Mesenteric fat pad (tissue), 1 donor: Measurements from ENCODE around the gene OLAH. TPM values are rescaled to one million over a fixed set of nuclear protein-coding genes. Genes with fewer than 3 reads are reported as not detected.

Experiments used
- total RNA-seq: library from RNA; stranded (reverse); fragmentation: NEBNext Ultra II Directional; extraction: Animal tissue kit (Norgen Biotek cat#: 25700); gene quantifications from one replicate; pipeline ENCODE4 v1.2.1, GENCODE V29; 2021
- donor health status: DM: yes; HTN: yes; CAD: no.

The OLAH gene
- total RNA-seq, 1 donor from 2014 or later, result 2.0 TPM

Other genes starting within 250 kb of the OLAH start
- 1.4 TPM for gene CDNF, start 205.9 kb upstream of the OLAH start, total RNA-seq
- 12.1 TPM for gene HSPA14, start 205.6 kb upstream of the OLAH start, total RNA-seq
- gene MSANTD7, start 205.6 kb upstream of the OLAH start, total RNA-seq, result 8.6 TPM
- 8.6 TPM for gene SUV39H2, start 165.1 kb upstream of the OLAH start, total RNA-seq
- 7.0 TPM for gene DCLRE1C, start 89.8 kb upstream of the OLAH start, total RNA-seq
- not detected for gene MEIG1, start 84.6 kb upstream of the OLAH start, total RNA-seq
- gene ACBD7, start 44.8 kb downstream of the OLAH start, total RNA-seq, result 1.1 TPM
- gene RPP38, start 53.4 kb downstream of the OLAH start, total RNA-seq, result 7.7 TPM
- gene NMT2, start 124.8 kb downstream of the OLAH start, total RNA-seq, result 127 TPM